ENCODE results near the gene TGFBR2. TPM values are rescaled to one million over a fixed set of nuclear protein-coding genes. Genes with fewer than 3 reads are reported as not detected.

TGFBR2 gene
- polyA plus RNA-seq, 1 experiment, result 61.0 TPM

- no peak overlapping the region for H3K4me3 ChIP-seq (ENCODE audit: low read depth, low read length)
- POLR2A ChIA-PET, result no interaction called here
Observed at GRCh38 chr3:30721314-30721634, 114.9 kb downstream of the TGFBR2 start.

DNA sequence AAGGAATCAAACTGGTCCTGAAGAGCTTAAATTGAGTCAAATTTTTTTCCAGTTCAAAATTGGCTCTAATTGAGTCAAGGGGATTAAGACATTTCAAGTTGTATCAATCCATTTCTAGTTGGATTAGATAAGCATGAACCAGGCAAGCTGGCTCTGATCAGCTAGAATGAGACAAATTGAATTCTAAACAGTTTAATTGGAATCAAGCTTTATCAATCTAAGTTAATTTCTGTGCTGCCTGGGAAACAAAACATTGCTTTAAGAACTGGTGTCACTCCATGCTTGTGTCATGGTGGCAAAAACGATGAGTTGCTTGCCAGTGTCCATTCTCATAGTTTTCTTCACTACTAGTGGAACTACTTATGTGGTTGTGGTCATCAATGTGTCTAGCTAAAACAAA lies 116.8 kb downstream of the TGFBR2 start:
- Histone ChIP-seq H3K27me3 (ENCODE audit: control insufficient read depth, insufficient read depth, low read length) (no peaks in the 10 kb centered on the region), H3K4me3 (ENCODE audit: low read depth, low read length) (no peak overlapping the region), H3K36me3 (ENCODE audit: control insufficient read depth, insufficient read depth, low read length) (no peaks in the 10 kb centered on the region)
- POLR2A ChIA-PET, result no interaction called here
- DNase-seq (ENCODE audit: low read depth), result no peak
- no peak for TF ChIP-seq CTCF (IDR thresholded peaks at IDR 0.05; ENCODE audit: insufficient read depth, low read depth, low read length)
- CTCF ChIA-PET, result interaction anchor here (1.3 kb wide), 1 partner anchor 29 kb away, joined by 5 read pairs; no protein-coding TSS in a partner anchor

More at GRCh38 chr3:30721314-30721634, 114.9 kb downstream of the TGFBR2 start:
- no peak for DNase-seq (ENCODE audit: low read depth)
- H3K27me3 ChIP-seq (ENCODE audit: control insufficient read depth, insufficient read depth, low read length), result no peaks in the 10 kb centered on the region
- H3K36me3 ChIP-seq (ENCODE audit: control insufficient read depth, insufficient read depth, low read length), result no peaks in the 10 kb centered on the region
- no peak for TF ChIP-seq CTCF (IDR thresholded peaks at IDR 0.05; ENCODE audit: insufficient read depth, low read depth, low read length)
- CTCF ChIA-PET, result interaction anchor here (1.8 kb wide), 1 partner anchor 679 kb away, joined by 4 read pairs; no protein-coding TSS in a partner anchor

DNA sequence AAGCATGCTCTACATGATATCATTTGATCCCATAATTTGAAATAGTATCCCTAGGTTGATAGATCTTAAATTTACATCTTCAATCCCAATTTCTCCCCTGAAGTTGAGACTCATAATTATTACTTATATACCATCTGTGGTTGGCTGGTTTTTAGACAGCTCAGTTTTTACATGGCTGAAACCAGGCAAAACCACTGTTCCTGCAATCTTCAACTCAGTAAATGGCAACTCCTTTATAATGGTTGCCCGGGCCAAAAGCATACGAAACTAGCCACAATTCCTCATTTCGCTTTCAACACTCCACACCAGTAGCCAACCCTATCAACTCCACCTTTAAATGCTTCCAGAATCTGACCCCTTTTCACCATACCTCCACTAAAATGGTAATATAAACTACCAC lies 118.5 kb downstream of the TGFBR2 start:
- ChIA-PET POLR2A (no interaction called here), CTCF (no interaction called here)
- no peaks in the 10 kb centered on the region for H3K27me3 ChIP-seq (ENCODE audit: control insufficient read depth, insufficient read depth, low read length)
- no peaks in the 10 kb centered on the region for H3K36me3 ChIP-seq (ENCODE audit: control insufficient read depth, insufficient read depth, low read length)
- no peak overlapping the region for H3K4me3 ChIP-seq (ENCODE audit: low read depth, low read length)
- DNase-seq (ENCODE audit: low read depth), result no peak
- no peak for TF ChIP-seq CTCF (IDR thresholded peaks at IDR 0.05; ENCODE audit: insufficient read depth, low read depth, low read length)

GRCh38 chr3:30728143-30728542 lies 121.7 kb downstream of the TGFBR2 start:
- no peak for DNase-seq (ENCODE audit: low read depth)
- ChIA-PET CTCF (interaction anchor here (0.7 to 1.2 kb wide), 2 partner anchors 20 to 630 kb away, joined by 3 read pairs; no protein-coding TSS in a partner anchor), POLR2A (no interaction called here)
- TF ChIP-seq CTCF (IDR thresholded peaks at IDR 0.05; ENCODE audit: insufficient read depth, low read depth, low read length), result no peak
- Histone ChIP-seq H3K36me3 (ENCODE audit: control insufficient read depth, insufficient read depth, low read length) (no peaks in the 10 kb centered on the region), H3K4me3 (ENCODE audit: low read depth, low read length) (no peak overlapping the region), H3K27me3 (ENCODE audit: control insufficient read depth, insufficient read depth, low read length) (no peaks in the 10 kb centered on the region)

GRCh38 chr3:30729512-30729911 lies 123.1 kb downstream of the TGFBR2 start:
- TF ChIP-seq CTCF (IDR thresholded peaks at IDR 0.05; ENCODE audit: insufficient read depth, low read depth, low read length), result no peak
- POLR2A ChIA-PET, result no interaction called here
- Histone ChIP-seq H3K27me3 (ENCODE audit: control insufficient read depth, insufficient read depth, low read length) (no peaks in the 10 kb centered on the region), H3K4me3 (ENCODE audit: low read depth, low read length) (no peak overlapping the region), H3K36me3 (ENCODE audit: control insufficient read depth, insufficient read depth, low read length) (no peaks in the 10 kb centered on the region)
- no peak for DNase-seq (ENCODE audit: low read depth)
- CTCF ChIA-PET, result no interaction called here

Data from BJ (cell line).